CD4-positive, alpha-beta T cell (primary cell): Measurements from ENCODE around the gene RGS10. TPM values are rescaled to one million over a fixed set of nuclear protein-coding genes. Genes with fewer than 3 reads are reported as not detected.

Experiments
- ATAC-seq: fragments of 200-7000 bp; cut with Tn5 transposase; one replicate; pipeline ENCODE4 v1.10.0; 2022; ENCODE audit warnings: mild to moderate bottlenecking; ENCODE audit not compliant: poor library complexity
- CTCF ChIA-PET: fragments of 350-600 bp; sonication (Branson Sonifier 250); formaldehyde crosslinking; loops from one replicate; lab custom pipeline; 2021; ENCODE audit warnings: antibody characterized with exemption, inconsistent platforms; lab: Charles Lee
- POLR2A ChIA-PET: fragments of 350-600 bp; sonication (Branson Sonifier 250); formaldehyde crosslinking; loops from one replicate; lab custom pipeline; 2021; ENCODE audit warnings: antibody characterized with exemption, inconsistent platforms; lab: Charles Lee
- DNase-seq, 14 experiments: peaks; one replicate each; pipeline ENCODE4 v3.0.0-alpha.2; 2013 to 2020; ENCODE audit warnings: mixed read lengths in 2 of 14
- H3K27ac ChIP-seq, 2 donors: one replicate each; pipeline versions ENCODE4 v1.5.1 to v1.7.0; 2013; ENCODE audit warnings: low read length in 2 of 2, low read depth in 1 of 2, mild to moderate bottlenecking in 1 of 2
- H3K27me3 ChIP-seq, 2 experiments: 1 replicate in 1 of 2; 2 replicates in 1 of 2; pipeline versions ENCODE4 v1.6.1 to v1.7.0; 2013; ENCODE audit warnings: low read length in 2 of 2, control low read depth in 1 of 2, mild to moderate bottlenecking in 1 of 2, moderate library complexity in 1 of 2; ENCODE audit not compliant: insufficient read depth in 2 of 2, control insufficient read depth in 1 of 2
- H3K36me3 ChIP-seq: one replicate; pipeline ENCODE4 v1.6.1; 2013; ENCODE audit warnings: low read length, control low read depth; ENCODE audit not compliant: insufficient read depth
- H3K4me1 ChIP-seq: one replicate; pipeline ENCODE4 v1.6.1; 2013; ENCODE audit warnings: low read length, control low read depth; ENCODE audit not compliant: insufficient read depth
- H3K4me3 ChIP-seq: one replicate; pipeline ENCODE4 v1.5.1; 2013; ENCODE audit warnings: mild to moderate bottlenecking, low read length, moderate library complexity
- H3K9me3 ChIP-seq, 2 experiments: 1 replicate in 1 of 2; 2 replicates in 1 of 2; pipeline versions ENCODE4 v1.6.1 to v1.7.0; 2013; ENCODE audit warnings: low read length in 2 of 2, mild to moderate bottlenecking in 2 of 2, control low read depth in 1 of 2, moderate library complexity in 1 of 2; ENCODE audit not compliant: control insufficient read depth in 1 of 2, insufficient read depth in 1 of 2
- H3K27ac Mint-ChIP-seq: one replicate; pipeline ENCODE4 v1.8.0; 2020; ENCODE audit warnings: mixed read lengths
- H3K27me3 Mint-ChIP-seq: one replicate; pipeline ENCODE4 v1.8.0; 2021; ENCODE audit warnings: mixed read lengths
- H3K36me3 Mint-ChIP-seq: one replicate; pipeline ENCODE4 v1.8.0; 2021; ENCODE audit warnings: low read depth, mixed read lengths
- H3K4me1 Mint-ChIP-seq: one replicate; pipeline ENCODE4 v1.8.0; 2021; ENCODE audit warnings: low read depth, mixed read lengths
- H3K4me3 Mint-ChIP-seq: one replicate; pipeline ENCODE4 v1.8.0; 2020; ENCODE audit warnings: mild to moderate bottlenecking, mixed read lengths
- H3K9me3 Mint-ChIP-seq: one replicate; pipeline ENCODE4 v1.8.0; 2020; ENCODE audit warnings: mixed read lengths
- intact Hi-C, 2 experiments: fragments of 100-400 bp; cut with DNase I in 1 of 2; cut with micrococcal nuclease in 1 of 2; formaldehyde crosslinking; loops; one replicate each; pipeline versions ENCODE4 v1.15.1 to v1.9.0; 2023 to 2025; cut with DNase I, micrococcal nuclease
- total RNA-seq, 174 experiments: library from RNA in 2 of 174; stranded (reverse) in 2 of 174; gene quantifications; one replicate each; pipeline ENCODE4 v1.2.3 and lab custom pipeline; 2021 to 2026
- TF ChIP-seq, protein P1 (sequence below): fragments of 200-600 bp; IDR thresholded peaks from one replicate; pipeline ENCODE4 v1.8.0; 2022; ENCODE audit warnings: antibody characterized with exemption, mild to moderate bottlenecking

The RGS10 gene
- total RNA-seq, 2 experiments from 2014 or later, result 132 to 134 TPM

DNA sequence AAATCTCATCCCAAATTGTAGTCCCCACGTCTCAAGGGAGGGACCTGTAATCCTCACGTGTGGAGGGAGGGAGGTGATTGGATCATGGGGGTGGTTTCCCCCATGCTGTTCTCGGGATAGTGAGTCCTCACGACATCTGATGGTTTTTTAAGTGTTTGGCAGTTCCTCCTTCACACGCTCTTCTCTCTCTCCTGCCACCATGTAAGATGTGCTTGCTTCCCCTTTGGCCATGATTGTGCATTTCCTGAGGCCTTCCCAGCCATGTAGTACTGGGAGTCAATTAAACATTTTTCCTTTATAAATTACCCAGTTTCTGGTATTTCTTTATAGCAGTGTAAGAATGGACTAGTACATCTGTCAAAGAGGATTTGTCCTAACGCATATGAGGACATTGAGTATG lies 59.5 kb downstream of the RGS10 start:
- no peaks in the 10 kb centered on the region for H3K36me3 ChIP-seq
- no peaks in the 10 kb centered on the region for H3K27me3 ChIP-seq
- H3K4me3 Mint-ChIP-seq, result no peak overlapping the region
- ATAC-seq (no peak), DNase-seq (no peak)
- H3K9me3 ChIP-seq, result no peaks in the 10 kb centered on the region
- peaks cover 23% of the 10 kb centered on the region for H3K4me1 Mint-ChIP-seq
- H3K9me3 Mint-ChIP-seq, result no peaks in the 10 kb centered on the region
- POLR2A ChIA-PET, result no interaction called here
- H3K4me3 ChIP-seq, result no peak overlapping the region
- TF ChIP-seq, protein P1, sequence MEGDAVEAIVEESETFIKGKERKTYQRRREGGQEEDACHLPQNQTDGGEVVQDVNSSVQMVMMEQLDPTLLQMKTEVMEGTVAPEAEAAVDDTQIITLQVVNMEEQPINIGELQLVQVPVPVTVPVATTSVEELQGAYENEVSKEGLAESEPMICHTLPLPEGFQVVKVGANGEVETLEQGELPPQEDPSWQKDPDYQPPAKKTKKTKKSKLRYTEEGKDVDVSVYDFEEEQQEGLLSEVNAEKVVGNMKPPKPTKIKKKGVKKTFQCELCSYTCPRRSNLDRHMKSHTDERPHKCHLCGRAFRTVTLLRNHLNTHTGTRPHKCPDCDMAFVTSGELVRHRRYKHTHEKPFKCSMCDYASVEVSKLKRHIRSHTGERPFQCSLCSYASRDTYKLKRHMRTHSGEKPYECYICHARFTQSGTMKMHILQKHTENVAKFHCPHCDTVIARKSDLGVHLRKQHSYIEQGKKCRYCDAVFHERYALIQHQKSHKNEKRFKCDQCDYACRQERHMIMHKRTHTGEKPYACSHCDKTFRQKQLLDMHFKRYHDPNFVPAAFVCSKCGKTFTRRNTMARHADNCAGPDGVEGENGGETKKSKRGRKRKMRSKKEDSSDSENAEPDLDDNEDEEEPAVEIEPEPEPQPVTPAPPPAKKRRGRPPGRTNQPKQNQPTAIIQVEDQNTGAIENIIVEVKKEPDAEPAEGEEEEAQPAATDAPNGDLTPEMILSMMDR, result no peak
- H3K36me3 Mint-ChIP-seq, result no peaks in the 10 kb centered on the region
- H3K27ac Mint-ChIP-seq, result no peak overlapping the region
- no peaks in the 10 kb centered on the region for H3K27me3 Mint-ChIP-seq
- intact Hi-C loops, result no loop called here
- H3K27ac ChIP-seq, result no peak overlapping the region
- H3K4me1 ChIP-seq, result peaks cover 18% of the 10 kb centered on the region
- CTCF ChIA-PET, result no interaction called here

DNA sequence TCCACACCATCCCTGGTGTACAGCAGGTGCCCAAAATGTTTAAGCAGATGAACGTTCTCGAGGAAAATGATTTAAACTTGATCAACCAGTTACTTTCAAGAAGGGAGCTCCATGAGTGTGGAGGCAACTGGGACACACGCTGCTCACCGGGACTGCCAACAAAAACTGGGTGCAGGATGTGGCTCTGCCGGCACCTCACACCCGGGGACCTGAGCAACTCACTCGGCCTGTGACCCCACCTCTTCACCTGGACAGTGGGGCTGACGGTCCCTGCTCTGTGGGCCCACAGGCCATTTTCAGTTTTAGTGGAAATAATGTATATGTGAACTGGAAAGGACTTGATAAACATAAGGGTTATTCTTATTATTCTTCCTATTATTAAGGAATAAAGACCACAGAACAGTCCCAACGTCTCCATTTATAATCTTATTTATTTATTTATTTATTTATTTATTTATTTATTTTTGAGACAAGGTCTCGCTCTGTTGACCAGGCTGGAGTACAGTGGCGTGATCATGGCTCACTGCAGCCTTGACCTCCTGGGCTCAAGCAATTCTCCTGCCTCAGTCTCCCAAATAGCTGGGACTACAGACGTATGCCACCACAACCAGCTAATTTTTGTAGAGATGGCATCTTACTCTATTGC lies 60.6 kb downstream of the RGS10 start:
- Mint-ChIP-seq H3K27me3 (no peaks in the 10 kb centered on the region), H3K4me3 (no peak overlapping the region), H3K27ac (no peak overlapping the region), H3K9me3 (no peaks in the 10 kb centered on the region), H3K4me1 (peaks cover 27% of the 10 kb centered on the region), H3K36me3 (no peaks in the 10 kb centered on the region)
- Histone ChIP-seq H3K27me3 (no peaks in the 10 kb centered on the region), H3K4me1 (peaks cover 29% of the 10 kb centered on the region), H3K4me3 (no peak overlapping the region), H3K27ac (no peak overlapping the region), H3K36me3 (no peaks in the 10 kb centered on the region), H3K9me3 (no peaks in the 10 kb centered on the region)
- DNase-seq, result no peak
- no peak for ATAC-seq
- TF ChIP-seq, protein P1, result no peak
- CTCF ChIA-PET, result no interaction called here
- POLR2A ChIA-PET, result no interaction called here
- intact Hi-C loops, result no loop called here

DNA sequence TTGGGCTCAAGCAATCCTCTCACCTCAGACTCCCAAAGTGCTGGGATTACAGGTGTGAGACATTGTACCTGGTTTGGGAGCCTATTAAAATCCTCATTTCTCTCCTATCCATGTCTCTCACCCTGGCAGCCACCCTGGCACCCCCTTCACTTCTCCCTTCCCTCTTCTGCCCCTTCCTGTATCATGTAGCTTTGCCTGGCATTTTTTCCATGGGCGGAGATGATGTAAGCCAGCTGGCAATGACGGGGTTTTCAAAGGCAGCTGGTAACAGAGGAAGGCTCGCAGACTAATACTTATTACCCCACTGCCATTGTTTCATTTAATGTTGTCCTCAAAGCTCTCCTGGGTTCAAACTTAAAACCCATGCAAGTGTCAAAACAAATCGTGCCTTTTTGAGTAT lies 61.9 kb downstream of the RGS10 start:
- POLR2A ChIA-PET, result interaction anchor here (0.8 kb wide), 1 partner anchor 9 kb away, joined by 3 read pairs; no protein-coding TSS in a partner anchor
- DNase-seq (no peak), ATAC-seq (no peak)
- intact Hi-C loops, result no loop called here
- no peak overlapping the region for H3K27ac Mint-ChIP-seq
- no peak overlapping the region for H3K4me3 Mint-ChIP-seq
- no peaks in the 10 kb centered on the region for H3K9me3 Mint-ChIP-seq
- TF ChIP-seq, protein P1, result no peak
- H3K4me3 ChIP-seq, result no peak overlapping the region
- H3K4me1 ChIP-seq, result peaks cover 31% of the 10 kb centered on the region
- H3K27me3 ChIP-seq, result no peaks in the 10 kb centered on the region
- no peaks in the 10 kb centered on the region for H3K9me3 ChIP-seq
- peaks cover 34% of the 10 kb centered on the region for H3K4me1 Mint-ChIP-seq
- CTCF ChIA-PET, result interaction anchor here (1.0 kb wide), 1 partner anchor 9 kb away, joined by 3 read pairs; no protein-coding TSS in a partner anchor
- no peak overlapping the region for H3K27ac ChIP-seq
- H3K36me3 Mint-ChIP-seq, result no peaks in the 10 kb centered on the region
- H3K27me3 Mint-ChIP-seq, result no peaks in the 10 kb centered on the region
- no peaks in the 10 kb centered on the region for H3K36me3 ChIP-seq
